Activated T-cell treated with anti-CD3 and anti-CD28 coated beads, Interleukin-2, amount 50 U/mL, for 1 hour (primary cell): ENCODE measurements around the gene AMOTL2.

Experiments
- DNase-seq: peaks from one replicate; pipeline ENCODE4 v3.0.0-alpha.2; 2020

Gene AMOTL2

DNA sequence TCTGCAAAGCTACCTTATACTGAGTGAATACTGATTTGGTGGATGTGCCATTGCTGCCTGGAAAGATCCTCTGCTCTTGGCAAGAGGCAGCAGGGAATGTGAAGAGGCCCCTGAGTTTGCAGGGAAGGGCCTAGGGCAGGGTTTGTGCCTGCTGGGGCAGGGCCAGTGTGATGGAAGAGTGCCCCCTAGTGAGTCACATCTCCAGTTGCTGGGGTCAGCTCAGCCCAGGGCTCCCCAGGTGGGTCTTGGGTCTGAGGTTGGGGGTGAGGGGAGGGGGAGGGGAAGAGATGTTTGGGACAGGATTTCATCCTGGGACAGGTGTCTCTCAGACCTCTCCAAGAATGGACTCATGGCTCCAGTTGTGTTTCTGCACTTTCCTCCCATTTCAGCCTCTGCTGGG is 4.1 kb upstream of the AMOTL2 start:
- DNase-seq: no peak

- no peak for DNase-seq
Measured at GRCh38 chr3:134377896-134378295, 3.6 kb upstream of the AMOTL2 start.

GRCh38 chr3:134376786-134377426 is 2.7 kb upstream of the AMOTL2 start:
- DNase-seq: no peak

DNA sequence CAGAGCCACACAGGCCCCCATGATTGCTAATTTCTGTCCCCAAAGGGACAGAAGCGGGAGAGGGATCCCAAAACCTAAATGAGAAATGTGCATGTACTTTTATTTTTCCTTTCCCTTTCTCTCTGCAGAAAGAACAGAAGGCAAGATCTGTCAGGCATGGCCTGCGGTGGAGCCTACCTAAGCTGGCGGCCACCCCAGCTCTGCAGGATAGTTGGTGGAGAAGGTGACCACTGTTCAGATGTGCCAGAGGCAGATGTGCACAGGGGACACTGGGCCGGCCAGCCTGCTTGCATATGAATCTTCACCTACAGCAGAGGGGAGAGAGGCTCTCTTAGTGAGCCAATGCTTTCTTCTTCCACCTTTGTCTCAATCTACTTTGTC is 2.1 kb upstream of the AMOTL2 start:
- no peak for DNase-seq

GRCh38 chr3:134375582-134376384 is 1.5 kb upstream of the AMOTL2 start:
- DNase-seq: no peak

DNA sequence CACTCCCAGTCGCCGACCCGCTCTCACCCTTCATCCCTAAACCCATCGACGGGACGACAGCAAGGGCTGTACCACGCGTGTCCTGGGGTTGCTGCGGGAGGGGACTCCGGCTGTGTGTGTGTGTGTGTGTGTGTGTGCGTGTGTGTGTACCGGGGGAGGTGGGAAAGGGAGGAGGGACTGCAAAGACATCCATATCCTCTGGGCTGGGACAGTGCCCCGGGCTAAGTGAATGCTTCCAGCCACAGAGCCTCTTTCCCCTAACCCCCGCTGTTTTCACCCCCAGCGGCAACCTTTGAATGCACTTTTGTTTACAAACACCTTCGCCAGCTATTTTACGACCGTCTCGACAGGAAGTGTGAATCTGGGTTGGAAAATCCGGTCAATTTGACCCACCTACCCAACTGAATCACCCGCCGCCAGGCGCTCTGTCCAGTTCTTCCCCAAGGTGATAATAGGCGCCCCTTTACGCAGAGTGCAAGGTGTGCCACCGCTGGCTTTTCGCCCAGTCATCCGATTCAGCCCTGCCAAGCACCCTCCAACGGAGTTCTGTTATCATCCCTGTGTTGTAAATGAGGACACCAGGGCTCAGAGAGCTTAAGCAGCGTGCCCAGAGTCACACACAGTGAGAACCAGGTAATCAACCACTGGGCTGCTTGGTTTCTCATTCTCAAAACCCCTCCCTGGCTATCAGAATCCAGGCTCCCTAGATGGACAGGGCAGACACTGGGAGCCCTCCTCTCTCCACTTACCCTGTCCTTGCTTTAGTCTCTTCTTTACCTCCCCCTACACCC is 739 bp upstream of the AMOTL2 start:
- no peak for DNase-seq

DNA sequence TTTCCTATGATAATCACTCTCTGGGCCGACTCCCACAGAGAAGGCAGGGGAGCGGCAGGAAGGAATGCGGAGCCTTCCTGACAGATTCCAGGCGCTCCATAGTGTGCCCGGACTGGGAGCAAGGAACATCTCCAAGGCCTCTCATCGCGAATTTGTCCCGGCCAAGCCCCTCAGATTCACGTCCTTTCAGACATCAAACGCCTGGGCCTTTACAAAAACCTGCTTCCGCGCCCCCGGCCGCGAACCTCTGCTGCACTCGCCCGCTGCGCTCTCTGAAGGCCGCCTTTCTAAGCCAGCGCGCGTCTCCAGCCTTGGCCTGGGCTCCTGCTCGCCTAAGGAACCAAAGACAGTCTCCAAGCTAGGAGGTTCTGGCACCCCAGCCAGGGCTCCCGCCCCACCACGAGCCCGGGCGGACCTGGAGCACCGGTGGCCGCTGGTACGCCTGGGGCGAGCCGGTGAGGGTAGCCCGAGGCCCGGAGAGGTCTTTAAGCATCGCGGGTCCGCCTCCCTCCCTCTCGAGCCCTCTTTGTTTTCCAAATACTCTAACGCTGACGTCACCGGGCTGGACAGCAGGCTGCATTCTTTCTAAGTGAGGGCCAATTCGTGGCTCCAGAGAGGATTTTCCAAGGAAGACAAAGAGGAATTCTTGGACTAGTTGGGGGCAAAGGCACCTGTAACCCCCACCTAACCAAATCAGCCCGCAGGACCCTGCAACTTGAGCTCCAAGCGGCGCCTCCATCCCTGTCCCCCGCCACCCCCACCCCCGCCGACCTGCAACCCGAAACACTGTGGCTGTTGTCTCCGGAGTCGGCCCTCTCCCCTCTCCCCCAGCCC is 759 bp downstream of the AMOTL2 start:
- no peak for DNase-seq

GRCh38 chr3:134372396-134373270 is 1.6 kb downstream of the AMOTL2 start:
- no peak for DNase-seq

DNA sequence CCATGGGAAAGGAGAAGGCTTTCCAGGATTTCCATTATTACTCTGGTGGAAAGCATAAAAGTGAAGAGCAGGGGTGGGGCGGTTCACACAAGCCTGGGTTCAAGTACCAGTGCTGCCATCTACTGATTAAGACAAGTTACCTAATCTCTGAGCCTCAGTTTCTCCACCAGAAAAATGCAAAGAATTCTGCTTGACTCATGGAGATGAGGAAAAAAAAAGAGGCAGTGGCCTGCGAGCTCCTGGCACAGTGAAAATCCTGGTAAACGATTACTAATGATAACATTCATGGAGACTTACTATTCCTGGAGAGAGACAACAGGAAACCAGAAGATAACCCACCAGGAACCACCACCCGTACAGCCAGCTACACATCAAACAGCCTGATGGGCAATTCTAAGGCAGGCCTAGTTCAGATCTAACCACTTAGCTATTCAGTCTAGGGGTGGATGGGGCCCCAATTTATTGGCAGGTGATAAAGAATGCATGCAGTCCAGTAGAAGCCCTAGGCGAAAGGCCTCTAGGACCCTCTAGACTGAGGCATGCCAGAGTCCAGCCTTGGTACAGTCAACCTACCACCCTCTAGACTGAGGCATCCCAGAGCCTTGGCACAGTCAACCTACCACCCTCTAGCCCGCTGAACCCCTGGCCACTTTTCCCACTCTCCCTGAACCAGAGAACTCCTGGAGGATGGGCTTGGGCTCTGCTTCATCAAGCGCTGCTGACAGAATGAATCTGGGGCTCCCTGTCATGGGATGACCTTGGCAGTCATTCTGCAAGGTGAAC is 2.5 kb downstream of the AMOTL2 start:
- DNase-seq: no peak

- no peak for DNase-seq
Measured at GRCh38 chr3:134370611-134371531, 3.4 kb downstream of the AMOTL2 start.

- DNase-seq: no peak
Measured at GRCh38 chr3:134369861-134370596, 4.2 kb downstream of the AMOTL2 start.

DNA sequence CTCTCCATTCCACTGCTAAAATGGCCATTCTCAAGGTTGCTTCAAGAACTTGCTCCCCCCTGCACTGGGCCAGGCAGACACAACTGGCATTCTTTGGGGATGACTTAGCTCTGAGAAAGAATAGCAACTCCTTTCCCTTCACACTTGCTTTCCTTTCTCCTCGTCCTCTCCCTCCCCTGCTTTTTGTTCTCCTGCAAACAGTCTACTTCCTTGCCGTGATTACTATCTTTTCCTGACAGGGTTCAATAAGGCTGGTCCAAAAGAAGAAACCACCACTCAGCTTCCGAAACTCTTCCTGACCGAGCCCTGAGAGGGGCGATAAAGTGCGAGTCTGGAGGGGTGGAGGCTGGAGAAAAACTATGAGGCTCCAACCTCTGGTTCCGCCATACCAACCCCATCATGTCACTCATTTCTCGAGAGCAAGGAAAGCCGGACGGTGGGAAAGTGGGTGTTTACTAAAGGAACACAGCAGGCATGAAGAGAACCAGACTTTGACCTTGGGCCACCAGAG is 5.0 kb downstream of the AMOTL2 start:
- no peak for DNase-seq

GRCh38 chr3:134368751-134369105 is 5.5 kb downstream of the AMOTL2 start:
- DNase-seq: no peak

DNA sequence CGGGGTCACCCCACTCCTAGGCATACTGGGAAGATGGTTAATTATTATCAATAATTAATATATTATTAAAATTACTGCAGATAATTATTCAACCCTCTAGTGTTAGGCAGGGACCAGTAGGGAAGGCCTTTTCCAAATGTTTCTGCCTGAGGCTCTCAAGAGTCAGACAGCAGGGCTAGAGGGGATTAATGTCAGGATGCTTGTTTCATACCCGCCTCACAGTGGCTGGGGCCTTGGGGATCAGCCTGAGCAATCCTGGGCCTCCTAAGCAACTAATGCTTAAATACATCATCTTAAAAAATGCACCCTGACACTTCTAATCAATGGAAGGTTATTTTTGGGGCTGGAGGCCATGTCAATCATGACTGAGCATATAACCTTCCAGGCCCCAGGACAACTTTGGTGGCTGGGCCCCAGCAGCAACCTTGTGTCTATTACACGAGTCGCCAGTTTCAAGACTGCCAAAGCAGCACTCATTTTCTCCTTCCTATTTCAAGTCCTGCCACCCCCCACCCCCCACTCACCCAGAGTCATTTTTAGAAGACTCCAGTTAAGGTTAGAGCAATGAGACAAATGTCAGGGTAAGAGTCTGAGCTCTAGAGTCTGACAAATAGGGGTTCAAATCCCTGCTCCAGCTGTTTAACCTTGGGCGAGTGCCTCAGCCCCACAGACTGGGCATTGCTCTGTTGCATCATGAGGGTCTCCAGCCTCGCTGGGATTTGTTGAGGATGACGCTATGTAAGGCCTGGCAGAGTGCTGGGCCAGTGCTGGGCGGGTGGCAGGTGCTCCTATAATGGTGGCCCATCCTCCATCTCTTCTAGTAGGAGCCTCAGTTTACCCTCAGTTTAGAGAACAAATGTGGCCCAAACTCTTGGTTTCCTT is 6.1 kb downstream of the AMOTL2 start:
- no peak for DNase-seq

DNA sequence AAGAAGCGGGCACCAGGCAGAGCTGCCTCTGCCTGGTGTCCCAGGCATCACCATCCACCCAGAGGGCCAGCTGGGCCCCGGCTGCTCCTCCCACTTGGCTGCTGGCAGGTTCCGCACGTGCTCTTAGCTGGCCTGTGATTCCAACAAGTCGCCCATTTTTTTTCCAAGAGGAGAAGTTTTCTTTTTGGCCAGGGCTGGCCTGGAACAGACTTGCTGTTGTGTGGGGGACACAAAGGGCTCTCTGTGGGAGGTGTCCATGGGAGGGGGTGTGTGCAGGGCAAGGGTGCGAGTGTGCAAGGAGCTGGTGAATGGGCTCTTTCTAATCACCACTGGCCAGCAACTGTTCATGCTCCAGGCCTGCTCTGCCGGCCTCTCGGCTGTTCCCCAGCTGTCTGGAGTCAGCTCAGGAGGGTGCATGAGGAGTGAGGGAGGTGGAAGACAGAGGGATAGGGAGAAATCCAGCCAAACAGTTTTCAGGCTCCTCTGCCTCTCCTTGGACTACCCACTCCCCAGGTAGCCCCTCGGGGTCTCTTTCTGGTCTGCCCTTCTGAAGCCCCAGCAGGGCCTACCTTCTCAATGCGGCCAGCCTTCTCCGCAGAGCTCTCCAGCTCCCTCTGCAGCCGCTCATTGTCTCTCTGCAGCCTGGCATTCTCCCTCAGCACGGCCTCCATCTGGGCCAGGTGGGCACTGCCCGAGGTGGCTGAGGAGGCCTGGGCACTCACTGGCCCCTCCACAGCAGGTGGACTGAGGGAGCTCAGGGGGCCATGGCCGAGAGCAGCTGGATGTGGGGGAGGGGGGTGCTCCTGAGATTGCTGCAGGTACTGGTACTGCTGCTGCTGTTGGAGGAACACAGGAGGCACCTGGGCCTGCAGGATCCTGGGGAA is 7.1 kb downstream of the AMOTL2 start:
- DNase-seq: no peak

- DNase-seq: no peak
Measured at GRCh38 chr3:134366221-134366927, 7.9 kb downstream of the AMOTL2 start.
